Measurements from ENCODE around the gene IQCM.
A peak's percentile ranks its signal among the peaks of the same experiment; 100 is the strongest.

The IQCM gene

DNA sequence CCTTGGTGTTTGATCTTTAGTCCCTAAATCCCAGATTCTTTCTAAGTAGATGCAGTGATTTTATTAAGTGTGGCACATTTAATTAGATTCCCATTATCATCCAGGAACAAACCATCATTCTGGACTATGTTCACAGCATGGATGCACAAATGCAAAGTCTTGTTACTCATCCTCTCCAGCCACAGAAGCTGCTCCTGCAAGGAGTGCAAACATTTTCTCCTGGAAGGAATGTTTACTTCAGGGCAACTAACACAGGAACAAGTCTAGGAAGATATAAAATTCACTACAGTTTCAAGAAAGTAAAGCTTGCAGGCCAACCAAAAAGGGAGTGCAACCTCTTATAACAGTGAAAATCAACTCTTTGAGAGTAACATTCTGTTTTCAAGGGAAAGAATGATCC lies 106.0 kb downstream of the IQCM start:
- peak; percentile 43 for DNase-seq (ENCODE audit: low read depth)

GRCh38 chr4:149708513-149709130 lies 107.0 kb downstream of the IQCM start:
- peak; percentile 59 for DNase-seq (ENCODE audit: low read depth)

- DNase-seq (ENCODE audit: low read depth) = no peak
Observed at GRCh38 chr4:149707862-149708261, 107.8 kb downstream of the IQCM start.

GRCh38 chr4:149706942-149707341 lies 108.7 kb downstream of the IQCM start:
- DNase-seq (ENCODE audit: low read depth) = peak; percentile 76

DNA sequence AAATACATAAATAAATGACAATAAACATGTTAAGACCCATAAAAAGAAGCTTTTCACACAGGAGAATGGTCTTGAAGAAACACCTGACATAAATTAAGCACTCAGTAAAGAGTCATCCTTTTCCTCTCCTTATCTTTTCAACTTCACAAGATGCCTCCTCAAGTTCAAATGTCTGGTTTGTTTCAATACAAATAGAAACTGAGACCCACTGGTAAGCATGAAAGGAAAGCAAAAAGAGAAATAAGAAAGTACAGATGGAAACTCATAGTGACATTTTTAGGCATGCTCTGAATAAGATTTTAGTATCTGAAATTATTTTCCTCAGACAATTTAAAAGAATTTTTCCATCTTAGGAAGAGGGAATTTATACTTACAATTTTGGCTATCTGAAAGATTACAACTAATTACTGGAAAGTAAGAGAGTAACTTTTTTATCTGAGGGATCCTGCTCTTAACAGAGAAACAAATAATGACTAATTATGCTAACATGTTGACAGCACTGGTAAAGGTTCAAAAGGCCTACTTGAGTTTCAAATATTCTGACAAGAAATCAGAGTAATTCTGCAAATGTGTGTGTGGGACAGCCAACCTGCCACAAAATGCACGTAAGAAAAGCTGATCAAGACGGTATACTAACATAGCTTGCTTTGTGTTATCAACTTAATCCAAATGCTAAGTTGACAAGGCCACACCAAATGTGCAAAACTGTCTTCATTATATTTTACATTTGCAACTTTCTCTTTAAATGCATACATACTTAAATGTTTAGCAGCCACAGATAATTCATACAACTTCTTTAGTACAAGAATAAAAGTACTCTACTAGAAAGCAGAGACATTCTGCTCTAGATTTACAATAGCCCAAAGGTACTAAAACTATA lies 113.0 kb downstream of the IQCM start:
- no peak for DNase-seq (ENCODE audit: low read depth)

DNA sequence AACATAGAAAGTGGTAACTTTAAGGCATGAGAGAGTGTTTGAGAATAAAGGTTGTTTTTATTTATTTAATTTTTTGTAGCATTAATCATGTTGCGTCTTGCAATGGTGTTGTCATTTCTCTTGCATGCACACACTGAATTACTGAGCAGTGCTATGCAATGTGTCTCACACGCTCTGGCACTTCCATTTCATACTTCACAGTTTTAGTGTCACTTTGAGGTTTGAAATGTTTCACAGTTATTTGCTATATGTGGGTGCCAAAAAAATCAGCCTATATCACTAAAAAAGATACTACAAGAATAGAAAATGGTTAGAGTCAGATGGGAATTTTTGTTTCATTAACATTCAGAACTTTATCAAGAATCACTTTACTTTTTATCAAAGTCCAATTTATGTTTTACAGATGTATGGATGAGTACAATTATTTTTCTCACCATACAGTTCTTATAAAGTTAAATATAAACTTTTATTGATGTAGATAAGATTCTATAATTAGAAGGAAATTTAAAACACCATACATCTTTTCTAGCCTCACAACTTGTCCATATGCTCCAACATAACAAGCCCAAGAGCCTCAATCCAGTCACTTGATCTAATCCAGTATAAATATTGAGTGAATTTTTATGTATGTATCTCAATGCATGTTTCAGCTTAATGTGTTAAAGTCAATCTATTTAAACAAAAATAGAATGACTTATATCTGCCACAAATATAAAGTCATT lies 114.0 kb downstream of the IQCM start:
- DNase-seq (ENCODE audit: low read depth) = no peak

- DNase-seq (ENCODE audit: low read depth) = no peak
Observed at GRCh38 chr4:149700272-149700671, 115.4 kb downstream of the IQCM start.

DNA sequence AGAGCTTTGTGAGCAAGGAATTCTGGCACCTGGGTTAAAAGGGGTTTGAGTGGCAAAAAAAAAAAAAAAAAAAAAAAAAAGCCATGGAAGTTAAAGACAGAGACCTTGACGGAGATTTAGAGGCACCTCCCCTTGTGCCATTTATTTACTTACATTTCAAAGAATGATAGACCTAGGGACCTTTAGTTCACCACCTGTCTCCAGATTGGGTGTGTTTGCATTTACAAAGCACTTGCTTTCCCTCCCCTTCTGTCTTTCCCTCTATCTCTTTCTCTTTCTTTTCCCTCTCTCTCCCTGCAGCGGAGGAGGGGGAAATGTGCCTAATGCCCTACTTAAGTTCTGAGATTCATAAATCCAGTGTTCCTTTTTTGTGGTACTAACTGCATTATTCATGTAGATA lies 116.0 kb downstream of the IQCM start:
- no peak for DNase-seq (ENCODE audit: low read depth)

DNA sequence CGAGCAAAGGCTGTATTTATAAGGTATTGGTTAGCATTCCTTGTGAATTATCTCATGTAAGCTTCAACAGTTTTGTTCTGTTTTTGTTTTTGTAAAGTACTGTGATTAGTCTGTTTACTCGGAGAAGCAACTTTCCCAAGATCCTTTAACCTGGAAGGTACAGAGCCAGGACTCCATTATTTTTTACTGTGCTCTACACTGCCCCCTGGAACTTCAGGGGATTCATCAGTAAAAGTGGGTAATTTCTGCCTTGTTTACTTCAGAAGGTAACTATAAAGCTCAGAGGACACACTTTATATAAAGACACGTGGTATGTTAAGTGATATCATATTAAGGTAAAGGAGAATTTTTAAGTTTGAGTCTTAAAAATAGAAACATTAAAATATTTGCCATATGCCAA lies 124.9 kb downstream of the IQCM start:
- no peak for DNase-seq (ENCODE audit: low read depth)

DNA sequence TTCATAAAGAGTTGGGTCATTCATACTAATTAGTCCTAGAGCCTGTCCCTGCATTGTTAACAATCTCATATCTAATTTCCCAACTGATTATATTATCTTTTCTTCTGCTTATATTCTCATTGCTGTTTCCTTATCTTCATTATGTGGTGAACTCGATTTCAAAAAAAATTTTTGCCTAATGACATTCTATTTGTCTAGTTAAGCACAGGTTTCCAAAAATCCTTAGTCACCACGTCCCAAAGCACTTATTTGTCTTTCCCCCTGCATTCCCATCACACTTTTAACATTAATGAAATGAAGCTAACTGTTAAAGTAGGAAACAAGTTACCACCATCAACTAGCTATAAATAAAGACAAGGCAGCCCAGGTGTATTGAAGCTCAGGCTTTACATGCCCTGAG lies 131.1 kb downstream of the IQCM start:
- no peak for DNase-seq (ENCODE audit: low read depth)

GRCh38 chr4:149676076-149676475 lies 139.6 kb downstream of the IQCM start:
- DNase-seq (ENCODE audit: low read depth) = no peak

- DNase-seq (ENCODE audit: low read depth) = no peak
Observed at GRCh38 chr4:149645790-149646189, 169.9 kb downstream of the IQCM start.

DNA sequence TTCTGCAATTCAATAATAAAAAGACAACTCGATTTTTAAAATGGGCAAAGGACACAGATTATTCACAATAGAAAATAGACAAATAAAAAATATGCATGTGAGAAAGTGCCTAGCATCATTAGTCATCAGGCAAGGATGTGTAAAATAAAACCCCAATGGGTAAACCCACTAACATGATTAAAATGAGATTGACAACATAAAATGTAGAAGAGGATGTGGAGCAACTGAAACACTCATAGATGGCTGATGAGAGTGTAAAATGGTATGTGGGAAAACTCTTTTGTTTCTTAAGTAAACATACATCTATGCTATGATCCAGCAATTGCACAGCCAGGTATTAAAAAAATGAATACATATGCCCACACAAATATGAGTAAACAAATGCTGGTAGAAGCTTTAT lies 177.6 kb downstream of the IQCM start:
- DNase-seq (ENCODE audit: low read depth) = peak; percentile 76

- no peak for DNase-seq (ENCODE audit: low read depth)
Observed at GRCh38 chr4:149634368-149634767, 181.3 kb downstream of the IQCM start.

DNA sequence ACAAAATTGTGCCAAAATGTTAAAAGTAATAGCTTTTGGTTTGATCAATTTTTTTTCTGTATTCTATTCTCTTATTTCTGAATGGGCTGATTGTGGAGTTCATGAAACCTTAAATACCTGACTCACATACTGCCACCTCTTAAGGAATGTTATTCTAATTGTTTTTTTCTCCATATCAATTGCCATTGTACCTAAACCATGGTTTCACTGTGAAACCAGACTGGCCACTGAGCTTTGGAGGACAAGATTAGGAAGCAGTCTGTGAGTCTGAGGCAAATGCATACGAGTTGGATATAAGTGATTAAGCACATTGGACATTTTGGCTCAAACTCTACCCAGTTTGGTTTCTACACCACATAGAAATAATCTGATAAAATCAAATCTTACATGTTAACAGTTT lies 184.0 kb downstream of the IQCM start:
- DNase-seq (ENCODE audit: low read depth) = no peak

DNA sequence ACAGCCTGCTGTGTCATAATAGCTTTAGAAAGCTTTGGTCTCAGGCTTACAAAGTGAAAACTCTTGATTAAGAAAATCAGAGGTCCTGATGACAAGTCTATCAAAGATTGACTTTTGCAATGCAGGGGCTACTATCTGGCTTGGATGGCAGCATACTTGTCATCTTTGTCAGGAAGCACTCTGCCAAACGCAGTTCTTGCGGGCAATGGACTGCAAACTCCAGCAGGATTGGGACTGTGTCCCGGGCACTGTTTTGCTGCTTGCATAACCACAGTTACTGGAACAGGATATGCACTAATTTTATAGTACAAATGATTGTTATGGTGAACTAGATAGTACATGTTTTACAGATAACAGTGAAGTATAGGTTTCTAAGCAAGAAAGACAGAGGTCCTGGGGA lies 185.6 kb downstream of the IQCM start:
- DNase-seq (ENCODE audit: low read depth) = no peak

- DNase-seq (ENCODE audit: low read depth) = peak; percentile 63
Observed at GRCh38 chr4:149605601-149606378, 209.9 kb downstream of the IQCM start.

GRCh38 chr4:149604827-149605226 lies 210.8 kb downstream of the IQCM start:
- no peak for DNase-seq (ENCODE audit: low read depth)

- peak; percentile 36 for DNase-seq (ENCODE audit: low read depth)
Observed at GRCh38 chr4:149595500-149595899, 220.1 kb downstream of the IQCM start.

- no peak for DNase-seq (ENCODE audit: low read depth)
Observed at GRCh38 chr4:149589826-149590225, 225.8 kb downstream of the IQCM start.

GRCh38 chr4:149584722-149585121 lies 230.9 kb downstream of the IQCM start:
- peak; percentile 5 for DNase-seq (ENCODE audit: low read depth)

- no peak for DNase-seq (ENCODE audit: low read depth)
Observed at GRCh38 chr4:149574971-149575370, 240.7 kb downstream of the IQCM start.
